LNCAP (cell line): Measurements from ENCODE around the gene ZNF750.

ENCODE experiments used
- TF ChIP-seq, protein P1 (sequence below): fragments of 450-650 bp; IDR thresholded peaks from 2 replicates; pipeline ENCODE4 v1.5.1; 2017; ENCODE audit warnings: mild to moderate bottlenecking

The ZNF750 gene

DNA sequence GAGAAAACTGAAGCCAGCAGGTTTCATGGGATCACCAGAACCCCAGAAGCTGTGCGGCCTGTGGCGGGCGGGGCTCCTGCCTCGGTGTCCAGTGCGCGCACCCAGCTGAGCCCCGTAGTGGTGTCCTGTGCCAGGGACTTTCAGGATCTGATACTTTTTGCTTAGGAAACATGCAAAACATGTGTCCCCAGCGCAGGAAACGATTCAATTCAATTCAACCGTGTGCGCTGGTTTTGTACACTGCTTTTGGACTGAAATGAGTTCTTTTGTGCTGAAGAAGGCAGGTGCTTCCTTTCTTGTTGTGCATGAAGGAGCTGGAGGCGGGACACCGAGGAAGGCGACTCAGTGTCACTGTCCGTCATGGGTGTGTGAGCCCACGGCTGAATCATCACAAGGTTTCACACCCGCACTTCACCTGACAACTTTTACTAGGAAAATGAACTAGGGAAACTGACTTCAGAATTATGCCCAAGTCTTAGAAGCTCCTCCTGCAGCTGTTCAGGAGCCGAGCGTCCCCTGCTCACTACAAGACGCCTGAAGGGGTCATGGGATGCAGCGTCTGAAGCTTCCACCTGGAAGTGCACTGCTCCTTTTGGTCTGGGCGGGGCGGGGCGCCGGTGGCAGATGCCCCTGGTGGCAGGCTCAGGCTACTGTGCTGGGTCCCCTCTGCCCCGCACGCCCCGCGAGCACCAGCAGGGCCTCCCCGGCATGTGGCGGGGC, 31.4 kb upstream of the ZNF750 start:
- TF ChIP-seq, protein P1, sequence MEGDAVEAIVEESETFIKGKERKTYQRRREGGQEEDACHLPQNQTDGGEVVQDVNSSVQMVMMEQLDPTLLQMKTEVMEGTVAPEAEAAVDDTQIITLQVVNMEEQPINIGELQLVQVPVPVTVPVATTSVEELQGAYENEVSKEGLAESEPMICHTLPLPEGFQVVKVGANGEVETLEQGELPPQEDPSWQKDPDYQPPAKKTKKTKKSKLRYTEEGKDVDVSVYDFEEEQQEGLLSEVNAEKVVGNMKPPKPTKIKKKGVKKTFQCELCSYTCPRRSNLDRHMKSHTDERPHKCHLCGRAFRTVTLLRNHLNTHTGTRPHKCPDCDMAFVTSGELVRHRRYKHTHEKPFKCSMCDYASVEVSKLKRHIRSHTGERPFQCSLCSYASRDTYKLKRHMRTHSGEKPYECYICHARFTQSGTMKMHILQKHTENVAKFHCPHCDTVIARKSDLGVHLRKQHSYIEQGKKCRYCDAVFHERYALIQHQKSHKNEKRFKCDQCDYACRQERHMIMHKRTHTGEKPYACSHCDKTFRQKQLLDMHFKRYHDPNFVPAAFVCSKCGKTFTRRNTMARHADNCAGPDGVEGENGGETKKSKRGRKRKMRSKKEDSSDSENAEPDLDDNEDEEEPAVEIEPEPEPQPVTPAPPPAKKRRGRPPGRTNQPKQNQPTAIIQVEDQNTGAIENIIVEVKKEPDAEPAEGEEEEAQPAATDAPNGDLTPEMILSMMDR, result no peak

DNA sequence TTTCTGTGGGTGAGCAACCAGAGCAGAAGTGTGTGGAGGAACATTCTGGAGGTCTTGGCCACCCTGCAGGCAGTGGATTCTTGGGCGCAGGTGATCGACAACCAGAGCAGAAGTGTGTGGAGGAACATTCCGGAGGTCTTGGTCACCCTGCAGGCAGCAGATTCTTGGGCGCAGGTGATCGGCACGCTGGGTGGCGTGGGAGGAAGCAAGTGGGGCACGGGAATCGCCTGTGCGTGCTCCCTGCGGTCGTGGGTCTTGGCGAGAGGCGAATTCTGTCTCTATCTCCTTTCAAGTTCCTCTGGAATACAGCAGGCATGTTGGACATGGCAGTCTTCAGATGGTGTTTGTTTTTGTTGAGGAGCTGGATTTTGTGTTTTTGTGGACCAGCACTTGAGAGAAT, 30.7 kb upstream of the ZNF750 start:
- TF ChIP-seq, protein P1, result no peak

DNA sequence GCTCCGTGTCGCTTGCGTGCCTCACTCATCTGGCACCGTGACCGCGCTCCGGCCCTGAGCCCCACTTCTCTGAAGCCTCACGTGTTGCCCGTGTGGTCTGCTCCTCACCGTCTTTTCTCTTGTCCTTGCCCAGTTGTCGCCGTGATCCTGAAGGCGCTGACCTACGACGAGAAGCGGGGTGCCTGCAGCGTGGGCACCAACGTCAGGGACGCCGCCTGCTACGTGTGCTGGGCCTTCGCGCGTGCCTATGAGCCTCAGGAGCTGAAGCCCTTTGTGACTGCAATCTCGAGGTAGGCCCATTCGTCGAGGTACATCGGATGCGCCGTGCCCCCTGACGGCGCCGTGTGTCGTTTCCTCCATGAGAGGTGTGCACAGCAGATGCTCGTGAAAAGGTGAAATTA, 30.3 kb upstream of the ZNF750 start:
- TF ChIP-seq, protein P1, result no peak

DNA sequence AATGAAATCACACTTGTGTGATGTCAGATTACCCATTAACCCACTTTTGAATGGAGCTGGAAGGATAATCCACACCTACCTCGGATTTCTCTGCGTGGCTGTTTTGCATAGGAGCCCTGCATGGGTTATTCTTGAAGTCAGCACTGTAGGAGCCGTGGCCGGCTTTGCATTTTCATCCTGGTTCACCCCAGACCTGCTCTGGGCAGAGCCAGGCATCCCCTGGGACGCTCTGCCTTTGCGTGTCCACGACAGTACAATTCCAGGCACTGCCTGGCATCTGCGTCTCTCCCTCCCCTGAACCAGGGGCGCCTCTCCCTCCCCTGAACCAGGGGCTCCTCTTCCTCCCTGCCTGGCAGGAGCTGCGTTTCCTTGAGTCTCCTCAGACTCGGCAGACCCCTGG, 29.7 kb upstream of the ZNF750 start:
- TF ChIP-seq, protein P1, result no peak

DNA sequence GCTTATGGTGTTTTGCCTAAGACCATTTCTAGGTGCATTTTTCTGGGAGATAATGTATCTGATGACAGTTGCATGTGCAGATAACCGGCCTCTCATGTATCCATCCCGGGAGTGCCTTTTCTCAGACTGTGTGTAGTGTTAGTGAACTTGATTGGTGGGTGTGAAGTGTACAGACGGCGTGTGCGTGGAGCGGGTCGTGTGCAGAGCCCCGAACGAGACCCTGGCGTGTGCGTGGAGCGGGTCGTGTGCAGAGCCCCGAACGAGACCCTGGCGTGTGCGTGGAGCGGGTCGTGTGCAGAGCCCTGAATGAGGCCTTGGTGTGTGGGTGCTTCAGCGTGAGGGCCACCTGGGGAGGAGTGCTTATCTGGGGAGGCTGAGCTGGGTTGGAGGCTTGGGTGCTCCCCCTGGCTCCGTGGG, 28.9 kb upstream of the ZNF750 start:
- TF ChIP-seq, protein P1, result no peak

DNA sequence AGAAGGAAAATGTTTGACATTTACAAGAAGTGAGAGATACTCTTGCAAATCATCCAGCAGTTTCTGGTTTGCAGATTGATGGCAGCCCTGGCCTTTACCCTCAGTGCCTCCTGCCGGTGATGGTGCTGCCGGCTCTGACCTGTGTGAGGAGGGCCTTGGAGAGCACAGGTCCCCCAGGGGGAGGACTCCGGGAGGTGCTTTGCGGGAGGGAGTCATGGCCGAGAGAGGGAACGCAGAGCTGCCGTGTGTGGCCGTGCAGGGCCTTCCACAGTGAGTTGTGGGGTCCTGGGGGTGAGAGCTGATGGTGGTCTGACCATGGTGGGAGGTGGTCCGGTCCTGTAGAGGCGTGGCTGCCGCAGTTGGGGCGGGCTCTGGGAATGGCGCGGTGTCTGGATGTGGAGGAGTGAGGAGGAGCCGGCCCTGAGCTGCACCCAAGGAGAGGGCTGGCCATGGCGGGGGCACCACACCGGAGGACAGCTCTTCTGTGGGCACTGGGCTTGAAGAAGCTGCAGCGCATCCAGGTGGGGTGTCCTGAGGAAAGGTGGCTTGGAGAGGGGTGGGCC, 28.0 kb upstream of the ZNF750 start:
- TF ChIP-seq, protein P1, result no peak

DNA sequence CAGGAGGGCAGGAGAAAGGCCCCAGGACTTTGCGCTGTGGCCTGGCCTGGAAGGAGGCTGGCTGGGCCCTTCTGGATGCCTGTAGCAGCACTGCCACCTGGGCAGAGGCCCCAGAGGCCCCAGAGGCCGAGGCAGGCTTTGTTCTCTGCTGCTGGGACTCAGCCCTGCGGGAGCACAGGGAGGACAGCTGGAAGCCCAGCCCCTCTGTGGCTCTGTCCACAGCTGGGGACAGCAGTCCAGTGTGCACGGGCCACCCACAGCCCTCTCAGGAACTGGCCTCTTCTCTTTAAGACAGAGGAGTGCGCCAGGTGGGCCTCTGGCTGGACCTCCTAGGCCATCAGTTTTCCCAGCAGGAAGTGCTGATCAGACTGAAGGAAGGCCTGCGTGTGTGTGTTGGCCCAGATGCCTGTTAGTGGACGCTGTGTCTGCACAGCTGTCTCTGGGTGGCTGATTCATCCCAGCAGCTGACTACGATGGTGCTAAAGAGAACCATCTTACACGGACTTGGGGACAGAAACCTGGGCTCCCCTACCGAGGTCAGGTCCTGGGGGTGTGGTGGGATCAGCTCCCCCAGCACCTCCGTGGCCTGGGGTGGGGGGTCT, 26.9 kb upstream of the ZNF750 start:
- TF ChIP-seq, protein P1, result no peak
